Measurements from ENCODE around the gene CASTOR1. TPM values are rescaled to one million over a fixed set of nuclear protein-coding genes. Genes with fewer than 3 reads are reported as not detected.
"Not testable (repeated sequence)": the region's sequence is repeated elsewhere in the genome, so short reads cannot be mapped to it uniquely, and the experiment has no call there.

CASTOR1 gene
- total RNA-seq: 1 to 10 TPM; 6.3 to 7.5 TPM

GRCh38 chr22:30289141-30289979, at the start of gene CASTOR1:
Gene CASTOR1, minus strand, starts transcription at chr22:30289505. Its CDS starts 8 bp downstream, at chr22:30289497.
- peak; percentile 94 to 95 for DNase-seq (ENCODE audit: low spot score in 2 of 2)
- Mint-ChIP-seq H3K9me3 (no peaks in the 10 kb centered on the region), H3K36me3 (no peaks in the 10 kb centered on the region), H3K27ac (peak within 1 kb of the TSS; percentile 87 to 94)
- peak; percentile 85 to 88 for ATAC-seq

- ATAC-seq: no peak
- H3K27ac Mint-ChIP-seq: peak overlapping the region; percentile 21 to 74
- peaks cover 38 to 76% of the 10 kb centered on the region in 2 donors for H3K36me3 Mint-ChIP-seq
- no peak for DNase-seq (ENCODE audit: low spot score in 2 of 2)
- H3K9me3 Mint-ChIP-seq: no peaks in the 10 kb centered on the region
Observed at GRCh38 chr22:30338802-30339201, 49.5 kb upstream of the CASTOR1 start.

- ATAC-seq; DNase-seq (ENCODE audit: low spot score in 2 of 2); H3K9me3 Mint-ChIP-seq: not testable (repeated sequence)
- Mint-ChIP-seq H3K27ac (peak overlapping the region; percentile 21 to 30), H3K36me3 (peaks cover 37 to 76% of the 10 kb centered on the region in 2 donors)
Observed at GRCh38 chr22:30338341-30338740, 49.0 kb upstream of the CASTOR1 start.

GRCh38 chr22:30337461-30337778, 48.1 kb upstream of the CASTOR1 start:
- Mint-ChIP-seq H3K27ac (peak overlapping the region in 1 of 2 donors; percentile 46), H3K36me3 (peaks cover 34 to 72% of the 10 kb centered on the region in 2 donors)
- no peak for ATAC-seq

GRCh38 chr22:30336752-30337460, 47.6 kb upstream of the CASTOR1 start:
- peaks cover 30 to 67% of the 10 kb centered on the region in 2 donors for H3K36me3 Mint-ChIP-seq
- DNase-seq (ENCODE audit: low spot score in 2 of 2): no peak
- no peak for ATAC-seq
- H3K9me3 Mint-ChIP-seq: no peaks in the 10 kb centered on the region
- peak overlapping the region in 1 of 2 donors; percentile 31 for H3K27ac Mint-ChIP-seq

More at GRCh38 chr22:30337461-30337778, 48.1 kb upstream of the CASTOR1 start:
- DNase-seq (ENCODE audit: low spot score in 2 of 2): no peak
- H3K9me3 Mint-ChIP-seq: no peaks in the 10 kb centered on the region

GRCh38 chr22:30335236-30335635, 45.9 kb upstream of the CASTOR1 start:
- DNase-seq (ENCODE audit: low spot score in 2 of 2) (no peak), ATAC-seq (peak; percentile 39 to 59)

GRCh38 chr22:30334646-30335045, 45.3 kb upstream of the CASTOR1 start:
- no peaks in the 10 kb centered on the region for H3K9me3 Mint-ChIP-seq
- peak overlapping the region; percentile 73 to 77 for H3K27ac Mint-ChIP-seq
- peak in 1 of 2 donors; percentile 51 for ATAC-seq
- peaks cover 31 to 56% of the 10 kb centered on the region in 2 donors for H3K36me3 Mint-ChIP-seq
- DNase-seq (ENCODE audit: low spot score in 2 of 2): no peak

More at GRCh38 chr22:30335236-30335635, 45.9 kb upstream of the CASTOR1 start:
- H3K36me3 Mint-ChIP-seq: peaks cover 31 to 61% of the 10 kb centered on the region in 2 donors
- H3K9me3 Mint-ChIP-seq: no peaks in the 10 kb centered on the region
- peak overlapping the region; percentile 73 to 77 for H3K27ac Mint-ChIP-seq

GRCh38 chr22:30333707-30334087, 44.4 kb upstream of the CASTOR1 start:
- DNase-seq (ENCODE audit: low spot score in 2 of 2) (peak in 1 of 2 donors; percentile 64), ATAC-seq (peak in 1 of 2 donors; percentile 81)
- Mint-ChIP-seq H3K9me3 (no peaks in the 10 kb centered on the region), H3K36me3 (peaks cover 25 to 48% of the 10 kb centered on the region in 2 donors), H3K27ac (peak overlapping the region; percentile 22 to 70)

GRCh38 chr22:30332994-30333706, 43.8 kb upstream of the CASTOR1 start:
- ATAC-seq (peak in 1 of 2 donors; percentile 75), DNase-seq (ENCODE audit: low spot score in 2 of 2) (no peak)
- H3K27ac Mint-ChIP-seq: peak overlapping the region; percentile 22 to 70
- peaks cover 24 to 43% of the 10 kb centered on the region in 2 donors for H3K36me3 Mint-ChIP-seq
- H3K9me3 Mint-ChIP-seq: no peaks in the 10 kb centered on the region

- peaks cover 20 to 37% of the 10 kb centered on the region in 2 donors for H3K36me3 Mint-ChIP-seq
- no peak for ATAC-seq
- no peak for DNase-seq (ENCODE audit: low spot score in 2 of 2)
- peak overlapping the region; percentile 65 to 70 for H3K27ac Mint-ChIP-seq
- no peaks in the 10 kb centered on the region for H3K9me3 Mint-ChIP-seq
Observed at GRCh38 chr22:30332551-30332950, 43.2 kb upstream of the CASTOR1 start.

- H3K27ac Mint-ChIP-seq: peak overlapping the region in 1 of 2 donors; percentile 52
- H3K9me3 Mint-ChIP-seq: no peaks in the 10 kb centered on the region
- no peak for ATAC-seq
- DNase-seq (ENCODE audit: low spot score in 2 of 2): no peak
- peaks cover 12 to 16% of the 10 kb centered on the region in 2 donors for H3K36me3 Mint-ChIP-seq
Observed at GRCh38 chr22:30328466-30329049, 39.3 kb upstream of the CASTOR1 start.

GRCh38 chr22:30327864-30328345, 38.6 kb upstream of the CASTOR1 start:
- Mint-ChIP-seq H3K27ac (peak overlapping the region; percentile 75 to 89), H3K36me3 (peaks cover 12 to 20% of the 10 kb centered on the region in 2 donors), H3K9me3 (no peaks in the 10 kb centered on the region)
- no peak for ATAC-seq
- no peak for DNase-seq (ENCODE audit: low spot score in 2 of 2)

GRCh38 chr22:30326706-30327362, 37.5 kb upstream of the CASTOR1 start, which contains the start of gene TBC1D10A:
Gene TBC1D10A, minus strand, starts transcription at chr22:30326941. Its CDS starts 60 bp downstream, at chr22:30326881.
- peak; percentile 88 to 93 for ATAC-seq
- H3K36me3 Mint-ChIP-seq: peaks cover 12 to 20% of the 10 kb centered on the region in 2 donors

GRCh38 chr22:30326255-30326705, 37.0 kb upstream of the CASTOR1 start:
- peak in 1 of 2 donors; percentile 57 for DNase-seq (ENCODE audit: low spot score in 2 of 2)
- ATAC-seq: peak; percentile 22 to 37
- Mint-ChIP-seq H3K9me3 (no peaks in the 10 kb centered on the region), H3K27ac (peak overlapping the region; percentile 31 to 80), H3K36me3 (peaks cover 12 to 20% of the 10 kb centered on the region in 2 donors)

More at GRCh38 chr22:30326706-30327362, 37.5 kb upstream of the CASTOR1 start, which contains the start of gene TBC1D10A:
- peak; percentile 90 to 94 for DNase-seq (ENCODE audit: low spot score in 2 of 2)
- H3K27ac Mint-ChIP-seq: peak within 1 kb of the TSS; percentile 80 to 89
- H3K9me3 Mint-ChIP-seq: no peaks in the 10 kb centered on the region

- H3K36me3 Mint-ChIP-seq: peaks cover 12 to 20% of the 10 kb centered on the region in 2 donors
Observed at GRCh38 chr22:30325724-30326254, 36.5 kb upstream of the CASTOR1 start.

More at GRCh38 chr22:30325724-30326254, 36.5 kb upstream of the CASTOR1 start:
- Mint-ChIP-seq H3K9me3 (no peaks in the 10 kb centered on the region), H3K27ac (peak overlapping the region; percentile 31 to 80)
- ATAC-seq (no peak), DNase-seq (ENCODE audit: low spot score in 2 of 2) (no peak)
